ENCODE results near the gene SCCPDH. TPM values are rescaled to one million over a fixed set of nuclear protein-coding genes. Genes with fewer than 3 reads are reported as not detected.
A peak's percentile ranks its signal among the peaks of the same experiment; 100 is the strongest.

Gene SCCPDH
- total and polyA plus RNA-seq, 8 donors, result 28.3 to 45.0 (median 42.5) TPM

GRCh38 chr1:246679794-246680177 lies 44.4 kb upstream of the SCCPDH start:
- no peak overlapping the region for H3K27ac ChIP-seq
- no peak for ATAC-seq
- intact Hi-C loops (cut with DNase I), result loop anchor here in 1 of 2 donors (2.0 kb wide), 1 partner anchor 129 kb away; no protein-coding TSS in a partner anchor

GRCh38 chr1:246680190-246680589 lies 44.0 kb upstream of the SCCPDH start:
- intact Hi-C loops (cut with DNase I), result loop anchor here in 1 of 2 donors (2.0 kb wide), 1 partner anchor 129 kb away; no protein-coding TSS in a partner anchor
- no peak for ATAC-seq
- no peaks in the 10 kb centered on the region for H3K27me3 ChIP-seq
- no peaks in the 10 kb centered on the region for H3K9me3 ChIP-seq
- no peak for DNase-seq
- H3K36me3 ChIP-seq, result no peaks in the 10 kb centered on the region
- H3K4me3 ChIP-seq, result no peak overlapping the region
- no peaks in the 10 kb centered on the region for H3K4me1 ChIP-seq
- H3K27ac ChIP-seq, result no peak overlapping the region
- no peak for TF ChIP-seq CTCF (IDR thresholded peaks at IDR 0.05)

More at GRCh38 chr1:246679794-246680177, 44.4 kb upstream of the SCCPDH start:
- no peak for TF ChIP-seq CTCF (IDR thresholded peaks at IDR 0.05)
- no peaks in the 10 kb centered on the region for H3K27me3 ChIP-seq
- H3K4me1 ChIP-seq, result no peaks in the 10 kb centered on the region
- no peaks in the 10 kb centered on the region for H3K9me3 ChIP-seq
- no peaks in the 10 kb centered on the region for H3K36me3 ChIP-seq
- no peak overlapping the region for H3K4me3 ChIP-seq
- DNase-seq, result no peak

- H3K27ac ChIP-seq, result no peak overlapping the region
- ATAC-seq (no peak), DNase-seq (no peak)
- no peaks in the 10 kb centered on the region for H3K27me3 ChIP-seq
- H3K9me3 ChIP-seq, result no peaks in the 10 kb centered on the region
- intact Hi-C loops (cut with DNase I), result loop anchor here in 1 of 2 donors (2.0 kb wide), 1 partner anchor 130 kb away; no protein-coding TSS in a partner anchor
- no peaks in the 10 kb centered on the region for H3K4me1 ChIP-seq
- TF ChIP-seq CTCF (IDR thresholded peaks at IDR 0.05), result no peak
- no peak overlapping the region for H3K4me3 ChIP-seq
- H3K36me3 ChIP-seq, result no peaks in the 10 kb centered on the region
Measured at GRCh38 chr1:246680696-246681130, 43.5 kb upstream of the SCCPDH start.

GRCh38 chr1:246681900-246682895 lies 42.0 kb upstream of the SCCPDH start:
- no peak for ATAC-seq
- Histone ChIP-seq H3K36me3 (no peaks in the 10 kb centered on the region), H3K4me3 (no peak overlapping the region), H3K9me3 (no peaks in the 10 kb centered on the region), H3K27me3 (no peaks in the 10 kb centered on the region), H3K27ac (no peak overlapping the region), H3K4me1 (no peaks in the 10 kb centered on the region)
- intact Hi-C loops (cut with DNase I), result loop anchor here in 1 of 2 donors (2.0 kb wide), 1 partner anchor 131 kb away; no protein-coding TSS in a partner anchor
- TF ChIP-seq CTCF (IDR thresholded peaks at IDR 0.05), result no peak
- peak in 1 of 4 donors; percentile 41 for DNase-seq

- no peak for TF ChIP-seq CTCF (IDR thresholded peaks at IDR 0.05)
- H3K27me3 ChIP-seq, result no peaks in the 10 kb centered on the region
- ATAC-seq, result no peak
- H3K4me3 ChIP-seq, result no peak overlapping the region
- no peak overlapping the region for H3K27ac ChIP-seq
- intact Hi-C loops (cut with DNase I), result no loop called here
- DNase-seq, result no peak
- no peaks in the 10 kb centered on the region for H3K36me3 ChIP-seq
- no peaks in the 10 kb centered on the region for H3K4me1 ChIP-seq
- H3K9me3 ChIP-seq, result no peaks in the 10 kb centered on the region
Measured at GRCh38 chr1:246683521-246683920, 40.7 kb upstream of the SCCPDH start.

All from left lung (tissue), 10 donors.